HG03045 (cell line): ENCODE results near the gene WDR5B.

Source experiments
- ATAC-seq: cut with Tn5 transposase; IDR thresholded peaks from one replicate; pipeline ENCODE4 v1.9.1; 2021; ENCODE audit warnings: mild to moderate bottlenecking, moderate library complexity; ENCODE audit not compliant: unreplicated experiment

WDR5B gene

DNA sequence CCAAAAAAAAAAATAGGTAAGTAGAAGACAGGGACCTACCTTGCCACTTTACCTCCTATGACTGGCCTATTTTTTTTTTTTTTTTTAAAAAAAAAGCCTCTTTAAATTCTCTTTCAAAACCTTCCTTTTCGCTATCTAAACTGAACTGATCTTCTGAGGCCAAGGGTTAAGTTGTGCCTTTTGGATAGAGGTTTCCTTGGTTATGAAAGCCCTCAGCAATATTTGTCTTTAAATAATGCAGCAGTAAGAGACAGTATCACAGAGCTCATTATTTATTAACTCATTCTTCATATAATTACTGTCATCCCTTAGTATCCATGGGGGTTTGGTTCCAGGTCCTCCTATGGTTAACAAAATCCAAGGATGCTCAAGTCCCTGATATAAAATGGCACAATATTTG is 41.8 kb downstream of the WDR5B start:
- ATAC-seq, result no peak

GRCh38 chr3:122366379-122366749 is 49.5 kb downstream of the WDR5B start:
- no peak for ATAC-seq

DNA sequence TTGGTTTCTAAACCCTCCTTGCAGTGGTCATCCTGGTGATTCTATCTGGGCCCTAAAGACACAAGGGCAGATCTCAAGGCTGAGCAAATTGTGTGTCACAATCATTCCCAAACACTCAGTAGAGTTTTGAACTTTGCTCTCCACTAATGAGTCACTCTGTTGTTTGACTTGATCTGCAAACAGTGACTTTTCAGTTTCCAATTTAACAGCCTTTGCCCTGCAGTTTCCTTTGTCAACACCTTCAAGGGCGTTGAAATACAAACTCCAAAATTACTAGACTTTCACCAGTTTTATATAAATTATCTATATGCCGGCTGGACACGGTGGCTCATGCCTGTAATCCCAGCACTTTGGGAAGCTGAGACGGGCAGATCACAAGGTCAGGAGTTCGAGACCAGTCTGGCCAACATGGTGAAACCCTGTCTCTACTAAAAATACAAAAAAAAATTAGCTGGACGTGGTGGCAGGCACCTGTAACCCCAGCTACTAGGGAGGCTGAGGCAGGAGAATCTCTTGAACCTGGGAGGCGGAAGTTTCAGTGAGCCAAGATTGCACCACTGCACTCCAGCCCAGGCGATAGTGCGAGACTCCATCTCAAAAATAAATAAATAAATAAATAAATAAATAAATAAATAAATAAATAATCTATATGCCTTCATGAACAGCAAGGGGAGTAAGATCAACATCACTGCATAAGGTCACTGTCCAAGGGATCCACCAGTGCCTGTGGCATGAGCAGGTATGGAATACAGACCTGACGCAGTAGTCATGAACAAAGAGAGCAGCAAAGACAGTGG is 50.1 kb downstream of the WDR5B start:
- peak; percentile 61 for ATAC-seq

DNA sequence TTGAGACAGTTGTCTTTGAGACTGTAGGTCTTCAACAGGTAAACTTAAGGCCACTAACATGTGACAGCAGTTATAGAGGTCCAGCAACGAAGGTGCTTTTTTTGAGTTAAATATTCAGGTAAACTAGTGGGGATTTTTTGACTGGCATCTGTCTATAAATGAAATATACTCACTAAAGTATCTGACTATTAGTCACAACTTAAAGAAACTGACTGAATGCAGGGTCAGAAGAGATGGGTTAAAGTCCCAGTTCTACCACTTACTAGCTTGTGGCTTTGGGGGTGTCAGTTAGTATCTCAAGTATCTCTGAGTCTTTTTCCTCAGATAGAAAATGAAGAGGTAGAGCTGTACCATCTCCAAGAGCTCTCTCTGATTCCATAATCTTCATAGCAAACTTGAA is 50.8 kb downstream of the WDR5B start:
- peak; percentile 37 for ATAC-seq

DNA sequence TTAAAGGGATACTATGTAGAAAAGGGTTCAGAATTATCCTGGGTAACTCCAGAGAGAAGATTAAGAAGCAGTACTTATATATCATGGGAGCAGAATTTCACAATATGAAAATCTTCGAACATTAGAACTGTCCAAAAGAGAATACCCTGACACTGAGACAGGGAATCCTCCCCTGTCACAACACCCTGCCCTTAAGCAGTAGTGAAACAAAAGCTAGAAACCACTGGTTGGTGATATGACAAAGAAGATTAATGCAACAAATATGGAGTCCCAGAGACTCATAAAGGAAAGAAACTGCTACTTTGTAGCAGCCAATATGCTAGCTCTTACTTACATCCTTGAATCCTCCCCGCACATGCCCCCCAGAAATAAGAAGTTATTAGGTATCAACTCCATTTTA is 51.4 kb downstream of the WDR5B start:
- no peak for ATAC-seq
